ENCODE data around the gene KSR1.
"Not testable (repeated sequence)": the region's sequence is repeated elsewhere in the genome, so short reads cannot be mapped to it uniquely, and the experiment has no call there.

KSR1 gene

DNA sequence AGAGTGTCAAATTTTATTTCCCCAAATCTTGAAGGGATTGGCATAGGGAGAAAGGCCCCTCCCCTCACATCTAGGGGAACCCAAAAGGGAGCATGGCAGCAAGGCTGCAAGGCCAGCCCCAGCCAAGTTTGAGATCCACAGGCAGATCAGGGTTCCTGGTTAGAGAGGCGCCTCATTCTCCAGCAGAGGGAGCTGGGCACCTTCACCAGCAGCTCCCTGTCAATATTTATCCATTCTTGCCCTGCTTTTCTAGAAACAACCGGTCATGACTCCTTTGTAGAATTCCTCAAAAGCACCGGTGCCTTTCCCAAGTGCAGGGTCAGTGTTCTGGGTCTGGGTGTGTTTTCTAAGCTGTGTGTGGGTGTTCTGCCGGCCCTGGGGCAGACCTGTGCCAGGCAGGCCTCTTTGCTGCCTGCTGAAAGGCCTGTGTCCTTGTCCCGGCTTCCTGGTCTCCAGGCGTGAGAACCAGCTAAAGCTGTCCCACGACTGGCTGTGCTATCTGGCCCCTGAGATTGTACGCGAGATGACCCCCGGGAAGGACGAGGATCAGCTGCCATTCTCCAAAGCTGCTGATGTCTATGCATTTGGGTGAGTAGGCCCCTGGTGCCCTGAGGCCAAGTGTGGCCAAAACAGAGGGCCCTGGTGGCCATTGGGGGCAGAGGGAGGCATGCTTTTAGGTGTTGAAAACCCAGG, 153.5 kb downstream of the KSR1 start:
- DNase-seq (ENCODE audit: low read depth): no peak

DNA sequence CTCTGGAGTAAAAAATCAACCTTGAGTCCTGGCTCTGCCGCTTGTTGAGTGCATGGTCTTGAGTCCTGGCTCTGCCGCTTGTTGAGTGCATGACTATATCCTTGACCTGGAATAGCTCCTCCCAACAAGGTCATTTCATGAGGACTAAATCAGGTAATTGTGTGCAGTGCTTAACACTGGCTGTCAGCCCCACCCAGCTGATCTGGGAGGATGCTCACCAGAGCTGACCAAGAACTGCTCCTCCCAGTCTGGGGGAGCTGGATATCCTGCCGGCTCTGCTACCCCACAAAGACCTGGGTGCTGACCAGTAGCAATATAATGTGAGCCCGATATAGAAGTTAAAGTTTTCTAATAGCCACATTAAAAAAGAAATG, 154.0 kb downstream of the KSR1 start:
- no peak for DNase-seq (ENCODE audit: low read depth)

- DNase-seq (ENCODE audit: low read depth): no peak
Measured at GRCh38 chr17:27612160-27612770, 156.0 kb downstream of the KSR1 start.

GRCh38 chr17:27613433-27613832, 157.2 kb downstream of the KSR1 start:
- no peak for DNase-seq (ENCODE audit: low read depth)

GRCh38 chr17:27615121-27615520, 158.9 kb downstream of the KSR1 start:
- DNase-seq (ENCODE audit: low read depth): no peak

DNA sequence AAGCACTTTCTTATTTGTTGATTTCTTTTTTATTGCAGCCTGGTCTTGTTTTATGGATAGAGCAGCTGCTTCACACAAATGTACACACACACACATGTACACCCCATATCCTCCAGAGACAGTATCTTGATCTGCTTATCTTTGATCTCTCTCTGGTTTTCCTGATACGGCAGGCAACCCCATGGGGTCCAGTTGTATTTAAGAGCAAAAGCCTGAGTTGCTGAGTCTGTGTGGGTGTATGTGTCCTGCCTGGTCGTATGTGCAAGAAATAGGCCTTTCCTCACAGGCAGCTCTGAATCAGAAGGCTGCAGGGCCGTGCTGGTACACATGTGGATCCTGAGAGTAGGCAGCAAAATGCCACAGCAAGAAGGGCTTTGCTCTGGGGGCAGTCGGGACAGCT, 160.2 kb downstream of the KSR1 start:
- DNase-seq (ENCODE audit: low read depth): no peak

- no peak for DNase-seq (ENCODE audit: low read depth)
Measured at GRCh38 chr17:27618417-27618816, 162.2 kb downstream of the KSR1 start.

DNA sequence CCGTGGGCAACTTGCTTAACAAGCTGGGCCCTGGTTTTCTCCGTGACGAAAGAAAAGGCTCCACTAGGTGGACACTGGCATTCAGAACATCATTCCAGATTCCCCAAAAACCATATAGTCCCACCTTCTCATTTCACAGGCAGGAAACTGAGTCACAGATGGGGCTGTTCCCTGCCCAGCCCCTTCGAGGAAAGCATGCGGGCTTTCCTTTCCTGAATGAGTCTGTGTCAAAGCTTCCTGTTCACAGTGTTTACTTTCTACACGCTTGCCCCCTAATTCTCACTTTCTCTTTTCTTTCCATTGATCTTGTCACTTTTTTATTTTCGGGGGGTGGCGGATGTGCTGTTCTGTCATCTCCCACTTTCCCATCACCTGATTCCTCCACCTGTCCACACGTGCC, 164.5 kb downstream of the KSR1 start:
- no peak for DNase-seq (ENCODE audit: low read depth)

- no peak for DNase-seq (ENCODE audit: low read depth)
Measured at GRCh38 chr17:27621536-27621935, 165.3 kb downstream of the KSR1 start.

GRCh38 chr17:27621942-27622559, 165.8 kb downstream of the KSR1 start:
- no peak for DNase-seq (ENCODE audit: low read depth)

- DNase-seq (ENCODE audit: low read depth): no peak
Measured at GRCh38 chr17:27622986-27623385, 166.7 kb downstream of the KSR1 start.

DNA sequence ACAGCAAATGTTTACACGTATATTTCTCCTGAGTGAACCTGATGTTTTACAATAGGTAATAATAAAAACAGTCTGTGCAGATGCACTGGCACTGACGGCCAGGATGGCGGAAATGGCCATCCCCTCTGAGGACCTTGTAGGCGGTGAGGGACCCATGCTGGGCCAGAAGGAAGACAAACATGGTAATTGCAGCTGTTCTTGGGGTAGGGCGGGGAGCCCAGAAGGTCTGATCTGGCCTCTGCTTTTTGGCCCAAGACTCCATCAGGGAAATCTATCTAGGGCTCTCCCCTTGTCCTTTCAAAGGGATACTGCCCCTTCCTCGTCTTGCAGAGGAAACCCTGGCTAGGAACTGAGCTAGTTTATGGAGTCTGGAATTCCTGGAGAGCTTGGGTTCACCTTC, 167.4 kb downstream of the KSR1 start:
- no peak for DNase-seq (ENCODE audit: low read depth)

- DNase-seq (ENCODE audit: low read depth): no peak
Measured at GRCh38 chr17:27624539-27624938, 168.3 kb downstream of the KSR1 start.

DNA sequence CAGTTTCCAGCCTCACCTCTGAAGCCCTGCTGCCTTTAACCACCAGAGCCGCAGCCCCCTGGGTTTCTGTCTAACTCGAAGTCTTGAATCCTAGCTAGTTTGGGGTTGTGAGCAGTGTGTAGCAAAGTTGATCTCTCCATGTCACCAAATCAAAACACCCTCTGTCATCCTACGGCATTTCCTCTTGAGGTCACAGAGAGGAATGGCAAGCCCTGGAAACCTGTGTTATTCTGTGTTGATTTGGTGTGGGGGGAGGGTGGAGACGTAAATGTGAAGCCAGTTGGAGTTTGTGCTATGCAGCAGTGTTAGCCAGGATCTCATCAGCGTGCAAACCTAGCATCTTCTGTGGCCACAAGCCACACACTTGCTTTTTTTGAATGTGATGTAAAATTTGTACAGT, 169.6 kb downstream of the KSR1 start:
- DNase-seq (ENCODE audit: low read depth): no peak

DNA sequence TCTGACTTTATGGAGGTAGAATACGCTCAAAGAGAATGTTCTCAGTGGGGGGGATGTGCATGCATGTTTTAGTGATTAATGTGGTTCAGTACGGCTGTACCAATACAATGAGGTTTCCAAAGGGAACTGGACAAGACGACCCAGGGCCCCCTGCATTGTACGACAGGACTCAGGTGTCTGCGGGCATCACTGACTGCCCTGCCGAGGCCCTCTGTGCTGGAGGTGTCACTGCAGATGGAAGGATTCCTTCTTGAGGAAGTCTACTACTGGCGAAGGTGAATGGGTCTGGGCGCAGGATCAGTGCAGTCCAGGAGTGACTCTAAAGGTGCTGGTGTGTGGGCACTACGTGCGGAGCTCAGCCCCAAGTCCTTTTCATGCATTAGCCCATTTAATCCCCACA, 171.3 kb downstream of the KSR1 start:
- no peak for DNase-seq (ENCODE audit: low read depth)

GRCh38 chr17:27628376-27628775, 172.1 kb downstream of the KSR1 start:
- DNase-seq (ENCODE audit: low read depth): no peak

DNA sequence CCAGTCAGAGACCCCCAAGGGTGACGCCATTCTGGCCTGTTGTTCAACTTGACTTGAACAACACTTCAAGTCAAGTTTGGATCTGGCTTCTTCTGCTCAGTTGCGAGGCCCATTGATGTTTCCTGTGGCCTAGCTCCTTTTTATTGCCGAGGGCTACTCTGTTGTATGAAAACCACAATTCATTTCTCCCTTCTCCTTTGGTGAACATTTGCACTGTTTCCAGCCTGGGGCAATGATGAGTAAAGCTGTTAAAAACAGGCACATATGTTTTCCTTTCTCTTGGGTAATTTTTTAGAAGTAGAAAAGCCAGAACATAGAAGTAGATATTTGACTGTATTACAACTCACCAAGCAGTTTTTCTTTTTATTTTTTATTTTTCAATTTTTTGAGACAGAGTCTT, 173.0 kb downstream of the KSR1 start:
- DNase-seq (ENCODE audit: low read depth): not testable (repeated sequence)

DNA sequence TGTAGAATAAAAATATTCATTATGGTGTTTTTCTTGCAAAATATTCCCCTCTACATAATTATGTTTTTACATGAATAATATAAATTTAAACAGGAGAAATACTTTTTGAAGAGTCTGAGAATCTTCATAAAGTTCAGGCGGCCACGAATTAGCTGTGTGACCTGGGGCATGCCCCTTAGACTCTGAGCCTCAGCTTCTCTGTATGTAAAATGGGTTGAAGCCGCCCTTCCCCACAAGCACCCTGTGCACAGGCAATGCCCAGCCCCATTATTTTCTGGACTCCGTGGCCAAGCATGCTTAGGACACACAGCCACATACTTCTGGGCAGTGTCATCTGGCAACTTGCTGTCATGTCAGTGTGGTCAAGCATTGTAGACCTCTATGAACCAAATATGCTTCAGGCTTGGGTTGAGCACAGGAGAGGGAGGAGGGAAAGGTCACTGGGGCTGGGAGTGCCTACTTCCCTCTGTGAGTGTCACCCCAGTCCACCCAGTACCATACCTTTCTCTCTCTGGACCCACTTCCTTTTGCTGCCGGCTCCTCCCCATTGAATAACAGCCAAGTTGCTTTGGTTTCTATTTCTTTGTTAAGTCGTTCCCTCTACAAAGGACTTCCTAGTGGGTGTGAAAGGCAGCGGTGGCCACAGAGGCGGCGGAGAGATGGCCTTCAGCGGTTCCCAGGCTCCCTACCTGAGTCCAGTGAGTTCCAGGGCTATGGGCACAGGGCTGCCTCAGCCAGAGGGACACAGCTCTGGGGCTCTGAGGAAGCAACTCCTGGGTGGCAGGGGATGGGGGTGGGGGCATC, 174.6 kb downstream of the KSR1 start, which contains the start of gene LGALS9:
Gene LGALS9 (plus strand): TSS at position 582 of the 804 bp plus-strand sequence. CDS start 78 bp downstream, at position 660.
- no peak for DNase-seq (ENCODE audit: low read depth)

- no peak for DNase-seq (ENCODE audit: low read depth)
Measured at GRCh38 chr17:27631411-27631760, 175.1 kb downstream of the KSR1 start.

- no peak for DNase-seq (ENCODE audit: low read depth)
Measured at GRCh38 chr17:27631897-27632725, 175.9 kb downstream of the KSR1 start.

GRCh38 chr17:27632766-27633165, 176.5 kb downstream of the KSR1 start:
- DNase-seq (ENCODE audit: low read depth): not testable (repeated sequence)

All from stimulated activated CD8-positive, alpha-beta memory T cell treated with anti-CD3 and anti-CD28 coated beads, Interleukin-7, amount 100 ng/mL, for 24 hours (primary cell).